Mononuclear cell (primary cell): ENCODE measurements around the gene ARFGAP3. TPM values are rescaled to one million over a fixed set of nuclear protein-coding genes. Genes with fewer than 3 reads are reported as not detected.

ENCODE experiments used
- H3K27me3 ChIP-seq: 2 replicates; pipeline ENCODE4 v1.6.0; 2011; ENCODE audit warnings: low read length, control low read depth; ENCODE audit not compliant: insufficient read depth
- H3K4me1 ChIP-seq: 2 replicates; pipeline ENCODE4 v1.5.1; 2011; ENCODE audit warnings: mild to moderate bottlenecking, low read length, control low read depth; ENCODE audit not compliant: insufficient read depth
- H3K4me3 ChIP-seq: 2 replicates; pipeline ENCODE4 v1.5.1; 2011; ENCODE audit warnings: mild to moderate bottlenecking, low read length, moderate library complexity
- H3K9me3 ChIP-seq: 2 replicates; pipeline ENCODE4 v1.5.1; 2011; ENCODE audit warnings: low read depth, mild to moderate bottlenecking, control low read depth, low read length
- total RNA-seq: library from RNA; depleted of rRNA; stranded (reverse); fragments of >200 nt; gene quantifications from one replicate; pipeline ENCODE4 v1.2.3, GENCODE V29; 2012

ARFGAP3 gene
- total RNA-seq, 1 donor: 39.9 TPM

GRCh38 chr22:42857845-42858481, 890 bp upstream of the ARFGAP3 start:
- Histone ChIP-seq H3K4me3 (no peak overlapping the region), H3K27me3 (no peaks in the 10 kb centered on the region), H3K4me1 (peaks cover 34% of the 10 kb centered on the region), H3K9me3 (no peaks in the 10 kb centered on the region)

GRCh38 chr22:42856179-42856864, 751 bp downstream of the ARFGAP3 start:
- H3K4me1 ChIP-seq: peaks cover 30% of the 10 kb centered on the region
- H3K4me3 ChIP-seq: peak overlapping the region; percentile 77
- H3K27me3 ChIP-seq: no peaks in the 10 kb centered on the region
- H3K9me3 ChIP-seq: no peaks in the 10 kb centered on the region

DNA sequence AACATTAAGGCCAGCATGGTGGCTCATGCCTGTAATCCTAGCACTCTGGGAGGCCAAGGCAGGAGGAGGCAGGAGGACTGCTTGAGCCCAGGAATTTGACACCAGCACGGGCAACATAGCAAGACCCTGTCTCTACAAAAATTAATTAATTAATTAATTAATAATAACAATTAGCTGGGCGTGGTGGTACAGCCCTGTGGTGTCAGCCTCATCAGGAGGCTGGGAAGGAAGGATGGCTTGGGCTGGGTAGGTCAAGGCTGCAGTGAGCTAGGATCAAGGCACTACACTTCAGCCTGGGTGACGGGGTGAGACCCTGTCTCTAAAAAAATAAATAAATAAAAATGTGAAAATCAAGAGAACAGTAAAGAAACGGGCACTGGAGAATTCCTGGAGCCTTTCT, 1.4 kb downstream of the ARFGAP3 start:
- H3K4me3 ChIP-seq: peak overlapping the region; percentile 77
- no peaks in the 10 kb centered on the region for H3K9me3 ChIP-seq
- no peaks in the 10 kb centered on the region for H3K27me3 ChIP-seq
- peaks cover 28% of the 10 kb centered on the region for H3K4me1 ChIP-seq

- no peaks in the 10 kb centered on the region for H3K27me3 ChIP-seq
- peaks cover 23% of the 10 kb centered on the region for H3K4me1 ChIP-seq
- H3K9me3 ChIP-seq: no peaks in the 10 kb centered on the region
- H3K4me3 ChIP-seq: no peak overlapping the region
Observed at GRCh38 chr22:42855211-42855610, 1.9 kb downstream of the ARFGAP3 start.

DNA sequence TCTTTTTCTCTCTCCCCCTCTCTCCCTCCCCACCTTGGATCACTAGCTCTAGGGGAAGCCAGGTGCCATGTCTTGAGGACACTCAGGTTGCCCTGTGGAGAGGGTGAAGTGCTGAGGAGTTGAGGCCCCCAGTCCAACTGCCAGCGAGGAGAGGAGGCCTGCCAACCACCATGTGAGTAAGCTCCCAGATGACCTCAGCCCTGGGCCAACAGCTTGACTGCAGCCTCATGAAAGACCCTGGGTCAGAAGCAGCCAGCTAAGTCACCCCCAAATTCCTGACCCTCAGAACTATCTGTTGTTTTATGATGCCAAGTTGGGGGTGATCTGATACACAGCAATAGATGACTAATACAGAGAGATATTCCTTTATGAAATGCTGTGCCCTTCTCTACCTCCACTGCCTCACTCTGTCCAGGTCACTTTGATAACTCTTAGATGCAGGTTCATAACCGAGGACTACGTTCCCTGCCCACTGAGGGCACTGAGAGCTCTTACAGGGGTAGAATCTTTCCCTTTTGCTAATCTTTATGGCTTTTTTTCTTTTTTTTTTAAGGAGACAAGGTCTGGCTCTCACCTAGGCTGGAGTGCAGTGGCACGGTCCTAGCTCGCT, 8.0 kb downstream of the ARFGAP3 start:
- no peak overlapping the region for H3K4me3 ChIP-seq
- no peaks in the 10 kb centered on the region for H3K9me3 ChIP-seq
- no peaks in the 10 kb centered on the region for H3K4me1 ChIP-seq
- no peaks in the 10 kb centered on the region for H3K27me3 ChIP-seq

DNA sequence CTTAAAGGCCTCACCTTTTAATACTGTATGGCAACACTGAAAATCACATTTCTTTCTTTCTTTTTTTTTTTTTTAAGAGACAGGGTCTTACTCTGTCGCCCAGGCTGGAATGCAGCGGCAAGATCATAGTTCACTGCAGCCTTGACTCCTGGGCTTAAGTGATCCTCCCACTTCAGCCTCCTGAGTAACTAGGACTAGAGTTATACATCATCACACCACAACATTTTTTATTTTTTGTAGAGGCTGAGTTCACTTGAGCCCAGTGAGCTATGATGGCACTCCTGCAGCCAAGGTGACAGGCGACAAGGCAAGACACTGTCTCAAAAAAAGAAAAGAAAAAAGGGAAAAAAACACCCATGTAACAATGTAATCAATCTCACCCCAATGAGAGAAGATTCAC, 10.0 kb downstream of the ARFGAP3 start:
- no peak overlapping the region for H3K4me3 ChIP-seq
- no peaks in the 10 kb centered on the region for H3K4me1 ChIP-seq
- H3K27me3 ChIP-seq: no peaks in the 10 kb centered on the region
- no peaks in the 10 kb centered on the region for H3K9me3 ChIP-seq

DNA sequence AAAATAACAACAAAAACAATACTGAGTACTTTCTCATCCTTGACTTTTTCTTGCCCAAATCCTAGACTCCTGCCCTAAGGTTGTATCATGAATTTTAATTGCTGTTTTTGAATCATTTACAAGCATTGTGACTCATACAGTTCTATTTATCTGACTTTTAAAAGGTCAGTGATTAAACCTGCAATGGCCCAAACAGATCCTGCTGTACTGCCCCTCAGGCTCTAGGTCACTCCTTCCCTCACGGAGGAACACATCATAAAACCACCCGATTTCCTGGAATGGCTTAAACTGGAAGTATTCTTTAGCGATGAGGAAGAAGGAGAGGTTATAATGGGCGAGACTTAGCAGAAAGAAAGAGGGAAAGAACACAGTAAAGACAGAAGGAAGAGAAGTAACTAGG, 12.3 kb downstream of the ARFGAP3 start:
- H3K9me3 ChIP-seq: no peaks in the 10 kb centered on the region
- H3K4me1 ChIP-seq: no peaks in the 10 kb centered on the region
- no peak overlapping the region for H3K4me3 ChIP-seq
- no peaks in the 10 kb centered on the region for H3K27me3 ChIP-seq

GRCh38 chr22:42842658-42843370, 14.3 kb downstream of the ARFGAP3 start:
- Histone ChIP-seq H3K4me1 (no peaks in the 10 kb centered on the region), H3K4me3 (no peak overlapping the region), H3K9me3 (no peaks in the 10 kb centered on the region), H3K27me3 (no peaks in the 10 kb centered on the region)

GRCh38 chr22:42841444-42841843, 15.6 kb downstream of the ARFGAP3 start:
- Histone ChIP-seq H3K27me3 (no peaks in the 10 kb centered on the region), H3K9me3 (no peaks in the 10 kb centered on the region), H3K4me1 (no peaks in the 10 kb centered on the region), H3K4me3 (no peak overlapping the region)

- Histone ChIP-seq H3K9me3 (no peaks in the 10 kb centered on the region), H3K4me1 (no peaks in the 10 kb centered on the region), H3K27me3 (no peaks in the 10 kb centered on the region), H3K4me3 (no peak overlapping the region)
Observed at GRCh38 chr22:42837556-42837955, 19.5 kb downstream of the ARFGAP3 start.

DNA sequence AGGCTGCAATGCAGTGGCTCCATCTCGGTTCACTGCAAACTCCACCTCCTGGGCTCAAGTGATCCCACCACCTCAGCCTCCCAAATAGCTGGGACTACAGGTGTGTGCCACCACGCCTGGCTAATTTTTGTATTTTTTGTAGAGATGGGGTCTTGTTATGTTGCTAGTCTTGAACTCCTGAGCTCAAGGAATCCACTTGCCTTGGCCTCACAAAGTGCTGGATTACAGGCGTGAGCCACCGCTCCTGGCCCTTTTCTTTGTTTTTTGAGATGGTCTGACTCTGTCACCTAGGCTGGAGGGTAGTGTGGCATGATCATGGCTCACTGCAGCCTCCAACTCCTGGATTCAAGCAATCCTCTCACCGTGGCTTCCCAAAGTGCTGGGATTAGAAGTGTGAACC, 21.0 kb downstream of the ARFGAP3 start:
- no peaks in the 10 kb centered on the region for H3K4me1 ChIP-seq
- no peak overlapping the region for H3K4me3 ChIP-seq
- H3K9me3 ChIP-seq: no peaks in the 10 kb centered on the region
- H3K27me3 ChIP-seq: no peaks in the 10 kb centered on the region

DNA sequence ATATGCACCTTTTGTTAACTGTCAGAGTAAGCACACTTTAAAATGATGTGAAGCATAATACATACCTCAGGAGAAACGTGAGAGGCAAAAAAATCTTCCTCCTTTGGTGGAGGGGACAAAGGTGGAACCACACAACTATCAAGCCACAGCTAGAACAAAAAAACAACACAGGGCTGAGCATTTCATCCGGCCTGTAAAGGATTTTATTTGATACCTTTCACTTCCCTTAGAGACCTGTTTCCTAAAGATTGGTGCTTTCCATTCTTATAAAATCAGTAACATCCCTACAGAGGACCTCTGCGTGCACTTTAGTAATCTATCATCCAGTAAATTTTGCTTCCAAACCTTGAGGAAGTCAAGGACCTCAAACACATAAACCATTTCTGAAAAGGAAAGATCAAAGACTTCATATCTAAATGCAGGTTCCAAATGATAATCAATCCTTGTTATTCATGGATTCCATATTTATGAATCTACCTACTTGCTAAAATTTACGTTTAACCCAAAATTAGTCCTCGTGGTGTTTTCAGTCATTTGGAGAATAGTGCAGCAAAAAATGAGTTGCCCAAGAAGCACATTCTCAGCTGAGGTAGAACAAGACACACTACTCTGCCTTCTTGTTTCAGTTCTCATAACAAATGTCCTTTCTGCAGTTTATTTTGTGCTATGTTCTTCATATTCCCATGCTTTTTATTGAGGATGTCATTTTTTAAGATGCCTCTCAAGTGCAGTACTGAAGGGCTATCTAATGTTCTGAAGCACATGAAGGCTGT, 22.7 kb downstream of the ARFGAP3 start:
- H3K4me3 ChIP-seq: no peak overlapping the region
- no peaks in the 10 kb centered on the region for H3K4me1 ChIP-seq
- no peaks in the 10 kb centered on the region for H3K27me3 ChIP-seq
- no peaks in the 10 kb centered on the region for H3K9me3 ChIP-seq

GRCh38 chr22:42833104-42833503, 24.0 kb downstream of the ARFGAP3 start:
- H3K4me3 ChIP-seq: no peak overlapping the region
- H3K27me3 ChIP-seq: no peaks in the 10 kb centered on the region
- H3K9me3 ChIP-seq: no peaks in the 10 kb centered on the region
- no peaks in the 10 kb centered on the region for H3K4me1 ChIP-seq

DNA sequence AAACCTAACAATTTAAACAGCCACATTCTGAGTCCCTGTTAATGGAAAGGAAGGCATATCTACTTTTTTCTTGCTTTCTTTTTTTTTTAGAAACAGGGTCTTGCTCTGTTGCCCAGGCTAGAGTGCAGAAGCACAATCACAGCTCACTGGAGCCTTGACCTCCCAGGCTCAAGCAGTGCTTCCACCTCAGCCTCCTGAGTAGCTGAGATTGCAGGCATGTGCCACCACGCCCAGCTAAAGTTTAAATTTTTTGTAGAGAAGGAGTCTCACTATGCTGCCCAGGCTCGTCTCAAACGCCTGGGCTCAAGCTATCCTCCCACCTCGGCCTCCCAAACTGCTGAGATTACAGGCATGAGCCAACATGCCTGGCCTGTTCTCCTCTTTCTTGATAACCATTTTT, 25.4 kb downstream of the ARFGAP3 start:
- H3K27me3 ChIP-seq: no peaks in the 10 kb centered on the region
- no peaks in the 10 kb centered on the region for H3K4me1 ChIP-seq
- H3K9me3 ChIP-seq: no peaks in the 10 kb centered on the region
- H3K4me3 ChIP-seq: no peak overlapping the region

- Histone ChIP-seq H3K4me1 (no peaks in the 10 kb centered on the region), H3K27me3 (no peaks in the 10 kb centered on the region), H3K9me3 (no peaks in the 10 kb centered on the region), H3K4me3 (no peak overlapping the region)
Observed at GRCh38 chr22:42830161-42830560, 26.9 kb downstream of the ARFGAP3 start.
